K562 (cell line): ENCODE data around the gene PACSIN1. TPM values are rescaled to one million over a fixed set of nuclear protein-coding genes. Genes with fewer than 3 reads are reported as not detected.

Experiments
- ASH1L ChIP-seq: fragments of 450-650 bp; IDR thresholded peaks from 2 replicates; pipeline ENCODE4 v1.6.1; 2018; ENCODE audit warnings: borderline replicate concordance, mild to moderate bottlenecking, low read depth; ENCODE audit not compliant: partially characterized antibody
- CHCHD3 ChIP-seq: fragments of 250-450 bp; sonication (Bioruptor Pico); IDR thresholded peaks from 2 replicates; pipeline ENCODE4 v2.1.2; 2022; ENCODE audit warnings: mild to moderate bottlenecking
- CREBBP ChIP-seq: IDR thresholded peaks from one replicate; pipeline ENCODE4 v1.6.1; 2012; ENCODE audit warnings: low read depth, mild to moderate bottlenecking, control low read depth, inconsistent platforms, low read length
- ETS1 ChIP-seq: conservative IDR thresholded peaks from 2 replicates; pipeline ENCODE4 v1.6.1; 2011; ENCODE audit warnings: low read depth, mild to moderate bottlenecking, low read length; ENCODE audit not compliant: control insufficient read depth
- HCFC1 ChIP-seq: IDR thresholded peaks from 2 replicates; pipeline ENCODE4 v1.6.1; 2012; ENCODE audit warnings: low read depth, low read length, improper control_type of control experiment
- HDAC3 ChIP-seq: fragments of 450-650 bp; IDR thresholded peaks from 2 replicates; pipeline ENCODE4 v1.6.1; 2018; ENCODE audit warnings: borderline replicate concordance, mild to moderate bottlenecking, moderate library complexity; ENCODE audit not compliant: partially characterized antibody
- KAT8 ChIP-seq: fragments of 450-650 bp; IDR thresholded peaks from 2 replicates; pipeline ENCODE4 v1.6.1; 2016; ENCODE audit warnings: low read depth, mild to moderate bottlenecking
- NCOA1 ChIP-seq: fragments of 450-650 bp; IDR thresholded peaks from 2 replicates; pipeline ENCODE4 v1.6.1; 2016; ENCODE audit warnings: low read depth
- NFRKB ChIP-seq: fragments of 450-650 bp; IDR thresholded peaks from 2 replicates; pipeline ENCODE4 v1.6.1; 2016; ENCODE audit warnings: low read depth
- PTTG1 ChIP-seq: fragments of 450-650 bp; IDR thresholded peaks from 2 replicates; pipeline ENCODE4 v1.6.1; 2016; ENCODE audit warnings: low read depth, mild to moderate bottlenecking, missing genetic modification characterization, missing compliant biosample characterization
- RCOR1 ChIP-seq, 2 experiments: IDR thresholded peaks; 2 replicates each; pipeline ENCODE4 v1.6.1; 2012; ENCODE audit warnings: low read depth in 2 of 2, low read length in 2 of 2, borderline replicate concordance in 1 of 2, improper control_type of control experiment in 1 of 2
- SPI1 ChIP-seq: IDR thresholded peaks from 2 replicates; pipeline ENCODE4 v1.6.1; 2011; ENCODE audit warnings: low read depth, low read length, control low read depth, borderline replicate concordance
- TAF7 ChIP-seq: fragments of 450-650 bp; IDR thresholded peaks from 2 replicates; pipeline ENCODE4 v1.6.1; 2016; ENCODE audit warnings: missing genetic modification characterization, missing compliant biosample characterization
- ZKSCAN8 ChIP-seq: fragments of 200-800 bp; sonication (Bioruptor generic); IDR thresholded peaks from 2 replicates; pipeline ENCODE4 v1.6.1; 2016; ENCODE audit warnings: missing genetic modification characterization, missing compliant biosample characterization
- ZNF507 ChIP-seq: conservative IDR thresholded peaks from 2 replicates; pipeline ENCODE4 v1.6.1; 2017; ENCODE audit warnings: missing genetic modification characterization, missing compliant biosample characterization
- polyA plus RNA-seq, 8 experiments: library from polyadenylated mRNA; depleted of rRNA in 4 of 8; stranded (reverse) in 5 of 8; unstranded in 3 of 8; fragments of >200 nt; fragmentation: Nextera tagmentation in 2 of 8; fragmentation: Illumina TruSeq in 1 of 8; extraction: Ambion mirVana in 2 of 8; extraction: Trizol in 1 of 8; gene quantifications; 2 replicates each; pipeline versions ENCODE4 v1.2.1 to v1.2.3, GENCODE V29; 2011 to 2014; ENCODE audit warnings: inconsistent platforms in 1 of 8, missing spikeins in 1 of 8
- total RNA-seq, 7 experiments: library from RNA; depleted of rRNA in 6 of 7; stranded (reverse); fragments of >200 nt in 6 of 7; fragmentation: Illumina TruSeq in 2 of 7; extraction: Trizol in 2 of 7; gene quantifications; 2 replicates each; pipeline versions ENCODE4 v1.2.1 to v1.2.3, GENCODE V29; 2011 to 2021; ENCODE audit warnings: low replicate concordance in 1 of 7
- TF ChIP-seq, protein P1 (sequence below): sonication (generic); formaldehyde crosslinking; IDR thresholded peaks from 2 replicates; pipeline ENCODE4 v1.8.0; 2023; ENCODE audit warnings: missing genetic modification reagents, mild to moderate bottlenecking, borderline replicate concordance
- TF ChIP-seq, protein P2 (sequence below): fragments of 450-650 bp; formaldehyde crosslinking; IDR thresholded peaks from 2 replicates; pipeline ENCODE4 v1.4.0; 2020; ENCODE audit warnings: mild to moderate bottlenecking
- TF ChIP-seq, protein P3 (sequence below), 2 experiments: fragments of 450-650 bp; conservative IDR thresholded peaks; 2 replicates each; pipeline ENCODE4 v1.6.1; 2017; ENCODE audit warnings: mild to moderate bottlenecking in 2 of 2, moderate library complexity in 2 of 2

The PACSIN1 gene
- total and polyA plus RNA-seq, 9 of the 15 experiments (the other 6 are each of a cell fraction or from before 2014, with no cell fraction given) = 0.01 to 1.7 (median 0.45) TPM

GRCh38 chr6:34425498-34426410, 40.1 kb upstream of the PACSIN1 start, which contains the start of gene RPS10 (continued):
- TF ChIP-seq, protein P1, sequence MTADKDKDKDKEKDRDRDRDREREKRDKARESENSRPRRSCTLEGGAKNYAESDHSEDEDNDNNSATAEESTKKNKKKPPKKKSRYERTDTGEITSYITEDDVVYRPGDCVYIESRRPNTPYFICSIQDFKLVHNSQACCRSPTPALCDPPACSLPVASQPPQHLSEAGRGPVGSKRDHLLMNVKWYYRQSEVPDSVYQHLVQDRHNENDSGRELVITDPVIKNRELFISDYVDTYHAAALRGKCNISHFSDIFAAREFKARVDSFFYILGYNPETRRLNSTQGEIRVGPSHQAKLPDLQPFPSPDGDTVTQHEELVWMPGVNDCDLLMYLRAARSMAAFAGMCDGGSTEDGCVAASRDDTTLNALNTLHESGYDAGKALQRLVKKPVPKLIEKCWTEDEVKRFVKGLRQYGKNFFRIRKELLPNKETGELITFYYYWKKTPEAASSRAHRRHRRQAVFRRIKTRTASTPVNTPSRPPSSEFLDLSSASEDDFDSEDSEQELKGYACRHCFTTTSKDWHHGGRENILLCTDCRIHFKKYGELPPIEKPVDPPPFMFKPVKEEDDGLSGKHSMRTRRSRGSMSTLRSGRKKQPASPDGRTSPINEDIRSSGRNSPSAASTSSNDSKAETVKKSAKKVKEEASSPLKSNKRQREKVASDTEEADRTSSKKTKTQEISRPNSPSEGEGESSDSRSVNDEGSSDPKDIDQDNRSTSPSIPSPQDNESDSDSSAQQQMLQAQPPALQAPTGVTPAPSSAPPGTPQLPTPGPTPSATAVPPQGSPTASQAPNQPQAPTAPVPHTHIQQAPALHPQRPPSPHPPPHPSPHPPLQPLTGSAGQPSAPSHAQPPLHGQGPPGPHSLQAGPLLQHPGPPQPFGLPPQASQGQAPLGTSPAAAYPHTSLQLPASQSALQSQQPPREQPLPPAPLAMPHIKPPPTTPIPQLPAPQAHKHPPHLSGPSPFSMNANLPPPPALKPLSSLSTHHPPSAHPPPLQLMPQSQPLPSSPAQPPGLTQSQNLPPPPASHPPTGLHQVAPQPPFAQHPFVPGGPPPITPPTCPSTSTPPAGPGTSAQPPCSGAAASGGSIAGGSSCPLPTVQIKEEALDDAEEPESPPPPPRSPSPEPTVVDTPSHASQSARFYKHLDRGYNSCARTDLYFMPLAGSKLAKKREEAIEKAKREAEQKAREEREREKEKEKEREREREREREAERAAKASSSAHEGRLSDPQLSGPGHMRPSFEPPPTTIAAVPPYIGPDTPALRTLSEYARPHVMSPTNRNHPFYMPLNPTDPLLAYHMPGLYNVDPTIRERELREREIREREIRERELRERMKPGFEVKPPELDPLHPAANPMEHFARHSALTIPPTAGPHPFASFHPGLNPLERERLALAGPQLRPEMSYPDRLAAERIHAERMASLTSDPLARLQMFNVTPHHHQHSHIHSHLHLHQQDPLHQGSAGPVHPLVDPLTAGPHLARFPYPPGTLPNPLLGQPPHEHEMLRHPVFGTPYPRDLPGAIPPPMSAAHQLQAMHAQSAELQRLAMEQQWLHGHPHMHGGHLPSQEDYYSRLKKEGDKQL = no peak
- TF ChIP-seq ASH1L (no peak), HDAC3 (no peak), ETS1 (no peak; the same call in 1 of the 2 replicates), CREBBP (no peak), HCFC1 (peak; percentile 67), RCOR1 (IDR thresholded peaks at IDR 0.05; ENCODE audit: borderline replicate concordance in 1 of 2, low read depth in 2 of 2, low read length in 2 of 2) (0 out of 4 replicates have a peak, but pooled peaks of 1 of the 2 experiments have one; percentile 19), PTTG1 (tag) (no peak), NCOA1 (0 out of 2 replicates have a peak, but pooled peaks have one; percentile 40), TAF7 (peak; percentile 100), ZNF507 (tag) (no peak), CHCHD3 (CRISPR knock-in tag) (no peak), KAT8 (no peak), NFRKB (peak; percentile 92), SPI1 (no peak), ZKSCAN8 (CRISPR knock-in tag) (no peak)
- TF ChIP-seq, protein P2, sequence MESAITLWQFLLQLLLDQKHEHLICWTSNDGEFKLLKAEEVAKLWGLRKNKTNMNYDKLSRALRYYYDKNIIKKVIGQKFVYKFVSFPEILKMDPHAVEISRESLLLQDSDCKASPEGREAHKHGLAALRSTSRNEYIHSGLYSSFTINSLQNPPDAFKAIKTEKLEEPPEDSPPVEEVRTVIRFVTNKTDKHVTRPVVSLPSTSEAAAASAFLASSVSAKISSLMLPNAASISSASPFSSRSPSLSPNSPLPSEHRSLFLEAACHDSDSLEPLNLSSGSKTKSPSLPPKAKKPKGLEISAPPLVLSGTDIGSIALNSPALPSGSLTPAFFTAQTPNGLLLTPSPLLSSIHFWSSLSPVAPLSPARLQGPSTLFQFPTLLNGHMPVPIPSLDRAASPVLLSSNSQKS (CRISPR knock-in tag) = 0 out of 2 replicates have a peak, but pooled peaks have one; percentile 50
- TF ChIP-seq, protein P3, sequence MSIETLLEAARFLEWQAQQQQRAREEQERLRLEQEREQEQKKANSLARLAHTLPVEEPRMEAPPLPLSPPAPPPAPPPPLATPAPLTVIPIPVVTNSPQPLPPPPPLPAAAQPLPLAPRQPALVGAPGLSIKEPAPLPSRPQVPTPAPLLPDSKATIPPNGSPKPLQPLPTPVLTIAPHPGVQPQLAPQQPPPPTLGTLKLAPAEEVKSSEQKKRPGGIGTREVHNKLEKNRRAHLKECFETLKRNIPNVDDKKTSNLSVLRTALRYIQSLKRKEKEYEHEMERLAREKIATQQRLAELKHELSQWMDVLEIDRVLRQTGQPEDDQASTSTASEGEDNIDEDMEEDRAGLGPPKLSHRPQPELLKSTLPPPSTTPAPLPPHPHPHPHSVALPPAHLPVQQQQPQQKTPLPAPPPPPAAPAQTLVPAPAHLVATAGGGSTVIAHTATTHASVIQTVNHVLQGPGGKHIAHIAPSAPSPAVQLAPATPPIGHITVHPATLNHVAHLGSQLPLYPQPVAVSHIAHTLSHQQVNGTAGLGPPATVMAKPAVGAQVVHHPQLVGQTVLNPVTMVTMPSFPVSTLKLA (conservative IDR thresholded peaks at IDR 0.05) = peak; percentile 78 to 88
